ENCODE measurements around the gene FCMR.

Gene FCMR

GRCh38 chr1:206923009-206923960 is 1.5 kb upstream of the FCMR start:
- peak; percentile 49 for DNase-seq (ENCODE audit: low read depth)

GRCh38 chr1:206922524-206922923 is 783 bp upstream of the FCMR start:
- DNase-seq (ENCODE audit: low read depth), result no peak

GRCh38 chr1:206918076-206918475 is 3.7 kb downstream of the FCMR start:
- no peak for DNase-seq (ENCODE audit: low read depth)

- DNase-seq (ENCODE audit: low read depth), result no peak
Observed at GRCh38 chr1:206916000-206916709, 5.6 kb downstream of the FCMR start.

- no peak for DNase-seq (ENCODE audit: low read depth)
Observed at GRCh38 chr1:206915030-206915735, 6.6 kb downstream of the FCMR start.

GRCh38 chr1:206913766-206914537 is 7.8 kb downstream of the FCMR start:
- DNase-seq (ENCODE audit: low read depth), result no peak

- DNase-seq (ENCODE audit: low read depth), result peak; percentile 46
Observed at GRCh38 chr1:206912445-206913095, 9.2 kb downstream of the FCMR start.

- DNase-seq (ENCODE audit: low read depth), result no peak
Observed at GRCh38 chr1:206911064-206911663, 10.6 kb downstream of the FCMR start.

- no peak for DNase-seq (ENCODE audit: low read depth)
Observed at GRCh38 chr1:206909883-206910318, 11.8 kb downstream of the FCMR start.

GRCh38 chr1:206909161-206909882 is 12.4 kb downstream of the FCMR start:
- peak; percentile 34 for DNase-seq (ENCODE audit: low read depth)

- no peak for DNase-seq (ENCODE audit: low read depth)
Observed at GRCh38 chr1:206908038-206908437, 13.7 kb downstream of the FCMR start.

- no peak for DNase-seq (ENCODE audit: low read depth)
Observed at GRCh38 chr1:206907304-206907991, 14.3 kb downstream of the FCMR start.

- DNase-seq (ENCODE audit: low read depth), result no peak
Observed at GRCh38 chr1:206905295-206906164, 16.2 kb downstream of the FCMR start.

- DNase-seq (ENCODE audit: low read depth), result no peak
Observed at GRCh38 chr1:206904423-206905142, 17.2 kb downstream of the FCMR start.

GRCh38 chr1:206903687-206904086 is 18.1 kb downstream of the FCMR start:
- DNase-seq (ENCODE audit: low read depth), result no peak

- DNase-seq (ENCODE audit: low read depth), result no peak
Observed at GRCh38 chr1:206902702-206903101, 19.0 kb downstream of the FCMR start.

- no peak for DNase-seq (ENCODE audit: low read depth)
Observed at GRCh38 chr1:206901944-206902343, 19.8 kb downstream of the FCMR start.

- no peak for DNase-seq (ENCODE audit: low read depth)
Observed at GRCh38 chr1:206900149-206900548, 21.6 kb downstream of the FCMR start.
